Right cardiac atrium (tissue), 5 donors: ENCODE results near the gene BLOC1S4. TPM values are rescaled to one million over a fixed set of nuclear protein-coding genes. Genes with fewer than 3 reads are reported as not detected.
"Not testable (repeated sequence)": the region's sequence is repeated elsewhere in the genome, so short reads cannot be mapped to it uniquely, and the experiment has no call there.

ENCODE experiments used
- ATAC-seq, 2 donors: fragments of 200-7000 bp; cut with Tn5 transposase; one replicate each; pipeline versions ENCODE4 v1.8.0 to v1.9.1; 2020; ENCODE audit warnings: moderate library complexity in 2 of 2, mild to moderate bottlenecking in 1 of 2
- DNase-seq, 3 donors: peaks; one replicate each; pipeline ENCODE4 v3.0.0-alpha.2; 2020
- H3K27ac ChIP-seq: one replicate; pipeline ENCODE4 v1.5.1; 2013; ENCODE audit warnings: mild to moderate bottlenecking, low read length, control low read depth, moderate library complexity
- H3K27me3 ChIP-seq: one replicate; pipeline ENCODE4 v1.6.1; 2013; ENCODE audit not compliant: control insufficient read depth, insufficient read depth
- H3K4me1 ChIP-seq: one replicate; pipeline ENCODE4 v1.6.1; 2013; ENCODE audit warnings: low read length; ENCODE audit not compliant: control insufficient read depth, insufficient read depth
- H3K4me3 ChIP-seq: one replicate; pipeline ENCODE4 v1.5.1; 2013; ENCODE audit warnings: low read length, control low read depth
- H3K9me3 ChIP-seq: one replicate; pipeline ENCODE4 v1.6.1; 2013; ENCODE audit warnings: low read length; ENCODE audit not compliant: control insufficient read depth
- WGBS: extraction: QIAGEN DNeasy Blood & Tissue Kit; methylation state at CpG from one replicate; pipeline ENCODE4 v1.1.7; 2013; 5-methylcytosine and 5-hydroxymethylcytosine counted together
- intact Hi-C, 4 donors: fragments of 100-400 bp; cut with DNase I; formaldehyde crosslinking; loops; one replicate each; pipeline versions ENCODE4 v1.11.0 to v1.14.0; 2022 to 2023
- long read RNA-seq, 4 donors: library from polyadenylated mRNA; unstranded; transcript quantifications; one replicate each; pipeline ENCODE4 v2.0.0, GENCODE V29; 2020 to 2021
- polyA plus RNA-seq: library from polyadenylated mRNA; stranded (reverse); fragments of 200-250 nt; gene quantifications from one replicate; pipeline ENCODE4 v1.2.3, GENCODE V29; 2013
- total RNA-seq, 4 donors: library from RNA; stranded (reverse); fragmentation: NEBNext Ultra II Directional; extraction: Animal tissue kit (Norgen Biotek cat#: 25700); gene quantifications; one replicate each; pipeline ENCODE4 v1.2.1, GENCODE V29; 2021
- donor health status: healthy with polysubstance abuse.
- donor health status: DM: no; HTN: yes; CAD: no.
- donor health status: DM: no; HTN: no; CAD: no.
- donor health status: DM: no; HTN: yes; CAD: no; lungs with severe emphysema.
- donor health status: DM: yes; HTN: yes; CAD: no.

Gene BLOC1S4
- total RNA-seq (1 to 10 TPM; 7.5 to 9.1 (median 8.4) TPM), polyA plus RNA-seq (7.0 TPM)
- long read RNA-seq, donor 1, transcript BLOC1S4-201 (1 exons, 1,617 nt): major isoform, 27 of 29 reads
- long read RNA-seq, donor 1, partial matches to known transcripts: 0 of 29 reads
- long read RNA-seq, donor 1, other reads (novel, unspliced or antisense): 2 of 29 reads
- long read RNA-seq, donor 2, transcript BLOC1S4-201 (1 exons, 1,617 nt): major isoform, 25 of 25 reads
- long read RNA-seq, donor 2, partial matches to known transcripts: 0 of 25 reads
- long read RNA-seq, donor 2, other reads (novel, unspliced or antisense): 0 of 25 reads
- long read RNA-seq, donor 3, partial matches to known transcripts: 0 of 1 reads
- long read RNA-seq, donor 3, other reads (novel, unspliced or antisense): 0 of 1 reads
- long read RNA-seq, donor 4, transcript BLOC1S4-201 (1 exons, 1,617 nt): major isoform, 12 of 12 reads
- long read RNA-seq, donor 4, partial matches to known transcripts: 0 of 12 reads
- long read RNA-seq, donor 4, other reads (novel, unspliced or antisense): 0 of 12 reads

GRCh38 chr4:6716018-6716911, at the start of gene BLOC1S4:
Gene BLOC1S4, plus strand, starts transcription at chr4:6716174. Its CDS starts 36 bp downstream, at chr4:6716210.
- intact Hi-C loops: loop anchor here in 1 of 4 donors (5.0 kb wide), 1 partner anchor 66 kb away; the partner anchor contains the start of gene KIAA0232
- under 1% methylated on average over 109 of the region's 109 CpGs for WGBS
- peak within 1 kb of the TSS; percentile 41 for H3K4me3 ChIP-seq
- DNase-seq: peak; percentile 91 to 97 (median 95)
- no peaks in the 10 kb centered on the region for H3K4me1 ChIP-seq
- ATAC-seq: peak; percentile 92 to 94
- H3K27me3 ChIP-seq: no peaks in the 10 kb centered on the region
- H3K27ac ChIP-seq: peak within 1 kb of the TSS; percentile 74
- H3K9me3 ChIP-seq: no peaks in the 10 kb centered on the region

GRCh38 chr4:6668391-6668790, 47.6 kb upstream of the BLOC1S4 start:
- DNase-seq (no peak), ATAC-seq (no peak)
- Histone ChIP-seq H3K9me3 (no peaks in the 10 kb centered on the region), H3K4me1 (peaks cover 4% of the 10 kb centered on the region), H3K27me3 (no peaks in the 10 kb centered on the region), H3K4me3 (no peak overlapping the region), H3K27ac (no peak overlapping the region)
- 89% methylated on average over 11 of the region's 11 CpGs for WGBS
- intact Hi-C loops: no loop called here

- Histone ChIP-seq H3K9me3 (no peaks in the 10 kb centered on the region), H3K4me3 (no peak overlapping the region), H3K27me3 (no peaks in the 10 kb centered on the region), H3K27ac (no peak overlapping the region), H3K4me1 (peaks cover 6% of the 10 kb centered on the region)
- no peak for DNase-seq
- WGBS: 97% methylated on average over 1 of the region's 1 CpG
- intact Hi-C loops: no loop called here
- no peak for ATAC-seq
Observed at GRCh38 chr4:6671648-6672047, 44.3 kb upstream of the BLOC1S4 start.

- no peak for DNase-seq
- no peak for ATAC-seq
- Histone ChIP-seq H3K4me1 (peaks cover 9% of the 10 kb centered on the region), H3K27ac (no peak overlapping the region), H3K4me3 (no peak overlapping the region), H3K9me3 (no peaks in the 10 kb centered on the region), H3K27me3 (no peaks in the 10 kb centered on the region)
- WGBS: 98% methylated on average over 19 of the region's 19 CpGs
- intact Hi-C loops: no loop called here
Observed at GRCh38 chr4:6672131-6672530, 43.8 kb upstream of the BLOC1S4 start.

- H3K4me1 ChIP-seq, intact Hi-C loops, H3K27ac ChIP-seq, H3K9me3 ChIP-seq, H3K27me3 ChIP-seq, H3K4me3 ChIP-seq, ATAC-seq: not testable (repeated sequence)
- DNase-seq: peak in 1 of 3 donors; percentile 72
- 97% methylated on average over 34 of the region's 34 CpGs for WGBS
Observed at GRCh38 chr4:6672541-6673190, 43.3 kb upstream of the BLOC1S4 start.

GRCh38 chr4:6673191-6673659, 42.7 kb upstream of the BLOC1S4 start:
- peak; percentile 16 to 22 for ATAC-seq
- peak in 1 of 3 donors; percentile 60 for DNase-seq
- H3K9me3 ChIP-seq, intact Hi-C loops, H3K4me1 ChIP-seq, H3K27me3 ChIP-seq: not testable (repeated sequence)
- Histone ChIP-seq H3K4me3 (peak overlapping the region; percentile 76), H3K27ac (peak overlapping the region; percentile 85)
- 40% methylated on average over 14 of the region's 14 CpGs for WGBS

- Histone ChIP-seq H3K4me1 (peaks cover 9% of the 10 kb centered on the region), H3K27ac (peak overlapping the region; percentile 85), H3K4me3 (peak overlapping the region; percentile 76), H3K27me3 (no peaks in the 10 kb centered on the region), H3K9me3 (no peaks in the 10 kb centered on the region)
- ATAC-seq (peak; percentile 93 to 96), DNase-seq (peak; percentile 95 to 98 (median 97))
- WGBS: under 1% methylated on average over 89 of the region's 89 CpGs
- intact Hi-C loops: no loop called here
Observed at GRCh38 chr4:6673660-6674499, 42.1 kb upstream of the BLOC1S4 start.

- DNase-seq (no peak), ATAC-seq (no peak)
- H3K4me1 ChIP-seq: peaks cover 9% of the 10 kb centered on the region
- WGBS: 6% methylated on average over 40 of the region's 40 CpGs
- H3K4me3 ChIP-seq: peak overlapping the region; percentile 76
- no peaks in the 10 kb centered on the region for H3K9me3 ChIP-seq
- H3K27ac ChIP-seq: peak overlapping the region; percentile 82
- H3K27me3 ChIP-seq: no peaks in the 10 kb centered on the region
- intact Hi-C loops: no loop called here
Observed at GRCh38 chr4:6674500-6675149, 41.3 kb upstream of the BLOC1S4 start.

- intact Hi-C loops: no loop called here
- no peak for ATAC-seq
- 85% methylated on average over 21 of the region's 21 CpGs for WGBS
- Histone ChIP-seq H3K9me3 (no peaks in the 10 kb centered on the region), H3K27ac (no peak overlapping the region), H3K4me1 (peaks cover 9% of the 10 kb centered on the region), H3K4me3 (no peak overlapping the region), H3K27me3 (no peaks in the 10 kb centered on the region)
- DNase-seq: no peak
Observed at GRCh38 chr4:6676722-6677558, 39.0 kb upstream of the BLOC1S4 start.
